GM21737 (cell line): ENCODE measurements around the gene APCDD1L.

Source experiments
- ATAC-seq: cut with Tn5 transposase; IDR thresholded peaks from one replicate; pipeline ENCODE4 v1.9.1; 2021; ENCODE audit warnings: mild to moderate bottlenecking, moderate library complexity; ENCODE audit not compliant: unreplicated experiment

APCDD1L gene

DNA sequence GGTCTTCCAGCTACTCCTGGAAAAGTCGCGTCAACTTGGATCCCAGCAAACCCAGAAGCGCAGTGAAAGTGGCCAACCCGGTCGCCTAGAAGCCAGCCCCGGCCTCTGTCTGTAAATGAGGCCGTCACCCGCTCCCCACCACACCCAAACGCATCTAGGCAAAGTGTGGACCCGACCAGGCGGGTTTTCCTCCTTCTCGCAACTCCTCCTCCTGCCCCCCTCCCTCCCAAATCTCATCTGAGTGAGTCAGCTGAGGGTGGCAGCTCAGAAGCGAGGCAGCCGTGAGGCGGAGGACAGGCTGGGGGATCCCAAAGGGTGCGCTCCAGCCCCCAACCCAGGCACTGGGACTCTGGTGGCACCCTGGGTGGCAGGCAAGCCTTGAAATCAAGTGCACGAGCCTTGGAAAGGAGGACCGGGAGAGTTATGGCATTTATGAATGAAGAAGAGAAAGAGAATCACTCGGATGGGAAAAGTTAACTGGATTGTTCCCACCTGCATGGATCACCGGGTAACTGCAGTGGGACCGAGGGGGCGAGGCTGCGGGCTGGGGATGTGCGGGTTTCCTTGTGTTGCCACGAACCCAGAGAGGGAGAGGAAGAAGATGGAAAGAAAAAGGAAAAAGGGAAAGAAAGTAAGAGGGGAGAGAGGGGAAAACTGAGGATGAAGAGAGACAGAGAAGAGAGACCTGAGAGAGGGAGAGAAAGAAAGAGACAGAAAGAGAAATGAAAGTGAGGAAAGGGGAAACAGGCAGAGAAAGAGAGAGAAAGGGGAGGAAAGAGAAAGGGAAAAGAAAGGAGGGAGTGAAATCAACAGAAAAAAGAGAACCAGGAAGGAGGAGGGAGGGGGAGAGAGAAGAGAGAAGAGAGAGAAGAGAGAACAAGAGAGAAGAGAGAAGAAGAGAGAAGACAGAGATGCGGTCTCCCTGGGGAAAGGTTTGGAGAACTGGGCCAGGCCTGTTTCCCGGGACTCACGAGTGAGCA, at the start of gene APCDD1L:
APCDD1L (minus strand) TSS at position 167 of the 980 bp plus-strand sequence. CDS start 692 bp downstream, outside the sequence.
- no peak for ATAC-seq

DNA sequence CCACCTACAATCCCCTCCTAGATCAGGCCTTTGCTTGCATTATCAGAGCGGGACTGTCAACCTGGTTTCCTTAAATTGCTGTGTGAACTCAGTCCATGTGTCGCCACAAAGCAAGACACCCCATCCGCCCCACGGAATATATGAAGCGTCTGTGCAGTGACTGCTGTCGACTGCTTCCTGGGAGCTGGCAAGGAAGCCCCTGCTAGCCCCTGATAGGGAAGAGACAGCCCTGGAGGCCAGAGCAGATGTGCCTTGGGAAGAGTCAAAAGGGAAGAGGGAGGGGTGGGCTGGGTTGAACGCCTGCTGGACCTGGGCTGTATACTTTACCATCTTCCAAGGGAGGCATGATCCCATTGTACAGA, 44.1 kb upstream of the APCDD1L start:
- no peak for ATAC-seq

DNA sequence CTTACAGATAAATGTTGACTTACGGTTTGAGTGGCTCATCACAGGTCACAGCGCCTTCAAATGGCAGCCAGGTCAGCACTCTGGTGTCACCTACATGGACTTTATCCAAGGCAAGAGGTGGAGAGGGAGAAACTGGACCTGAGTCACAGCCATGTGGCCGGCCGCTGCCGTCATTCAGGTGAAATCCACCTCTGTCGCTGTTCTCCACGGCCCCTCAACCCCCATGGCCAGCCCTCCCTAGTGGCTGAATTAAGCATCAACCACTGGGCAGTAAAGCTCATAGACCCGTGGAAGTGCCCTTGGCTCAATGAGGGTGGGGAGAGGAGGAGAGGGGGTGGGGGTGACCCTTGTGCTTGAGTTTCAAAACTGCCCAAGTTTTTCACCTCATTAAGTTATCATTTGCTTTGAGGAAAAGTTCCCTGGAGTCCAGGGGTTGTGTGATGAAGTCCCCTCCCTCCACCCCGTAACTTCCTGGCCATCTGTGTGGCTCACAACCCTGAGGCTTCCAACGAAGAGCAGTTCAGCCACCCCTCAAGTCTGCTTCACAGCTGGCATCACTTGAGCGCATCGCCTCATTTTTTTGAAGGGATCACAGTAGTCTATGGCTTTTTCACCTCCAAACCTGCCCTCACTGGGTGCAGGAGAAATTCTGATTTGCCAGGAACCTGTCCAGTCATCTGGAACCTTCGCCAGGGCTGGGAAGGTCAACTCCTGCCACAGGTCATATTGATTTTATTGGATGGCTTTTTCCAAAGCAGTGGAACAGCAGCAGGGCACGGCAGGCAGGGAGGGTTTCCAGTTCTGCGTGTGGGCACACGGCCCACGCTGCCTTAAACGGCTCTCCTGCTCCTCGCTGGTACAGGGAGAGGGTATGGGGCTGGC, 43.5 kb upstream of the APCDD1L start:
- ATAC-seq, result no peak

DNA sequence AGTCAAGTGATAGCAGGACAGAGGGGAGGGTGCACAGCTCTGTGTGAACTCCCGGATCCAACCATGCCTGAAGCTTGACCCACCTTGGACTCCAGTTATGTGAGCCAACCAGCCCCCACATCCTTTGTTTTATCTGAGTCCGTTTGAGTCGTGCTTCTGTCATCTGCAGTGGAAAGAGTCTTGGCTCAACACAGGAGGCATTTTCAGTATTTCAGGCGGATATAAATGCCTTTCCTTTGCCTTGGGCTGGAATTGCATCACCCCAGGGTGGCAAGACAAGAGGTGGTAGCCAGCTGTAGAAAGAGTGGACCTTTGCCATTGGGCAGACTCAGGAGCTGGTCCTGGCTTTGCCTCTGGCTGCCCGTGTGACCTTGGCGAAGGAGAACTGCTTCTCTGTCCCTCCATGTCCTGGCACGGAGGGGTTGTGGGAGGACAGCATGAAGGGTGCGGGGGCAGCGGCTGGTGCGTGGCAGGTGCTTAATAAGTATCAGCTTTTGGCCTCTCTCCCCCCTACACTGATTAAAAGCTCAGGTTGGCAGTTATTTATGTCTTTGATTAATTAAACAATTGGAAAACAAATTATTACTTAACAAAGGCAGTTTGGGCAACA, 42.6 kb upstream of the APCDD1L start:
- no peak for ATAC-seq

DNA sequence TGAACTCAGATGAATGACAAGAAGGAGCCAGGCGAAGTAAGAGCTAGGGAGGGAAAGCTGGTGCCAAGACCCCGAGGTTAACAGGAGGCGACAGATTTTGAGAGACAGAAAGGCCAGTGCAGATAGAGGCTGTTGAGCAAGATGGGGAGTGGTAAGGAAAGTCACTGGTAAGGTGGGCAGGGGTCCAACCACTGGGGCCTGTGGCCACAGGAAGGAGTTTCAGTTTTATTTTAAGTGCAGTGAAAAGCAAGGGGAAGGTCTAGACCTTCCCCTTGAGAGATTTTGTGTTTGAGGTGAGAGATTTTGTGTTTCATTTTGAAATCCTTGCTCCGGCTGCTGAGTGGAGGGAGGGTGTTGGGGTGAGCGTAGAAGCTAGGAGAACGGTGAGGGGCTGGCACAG, 41.8 kb upstream of the APCDD1L start:
- no peak for ATAC-seq

DNA sequence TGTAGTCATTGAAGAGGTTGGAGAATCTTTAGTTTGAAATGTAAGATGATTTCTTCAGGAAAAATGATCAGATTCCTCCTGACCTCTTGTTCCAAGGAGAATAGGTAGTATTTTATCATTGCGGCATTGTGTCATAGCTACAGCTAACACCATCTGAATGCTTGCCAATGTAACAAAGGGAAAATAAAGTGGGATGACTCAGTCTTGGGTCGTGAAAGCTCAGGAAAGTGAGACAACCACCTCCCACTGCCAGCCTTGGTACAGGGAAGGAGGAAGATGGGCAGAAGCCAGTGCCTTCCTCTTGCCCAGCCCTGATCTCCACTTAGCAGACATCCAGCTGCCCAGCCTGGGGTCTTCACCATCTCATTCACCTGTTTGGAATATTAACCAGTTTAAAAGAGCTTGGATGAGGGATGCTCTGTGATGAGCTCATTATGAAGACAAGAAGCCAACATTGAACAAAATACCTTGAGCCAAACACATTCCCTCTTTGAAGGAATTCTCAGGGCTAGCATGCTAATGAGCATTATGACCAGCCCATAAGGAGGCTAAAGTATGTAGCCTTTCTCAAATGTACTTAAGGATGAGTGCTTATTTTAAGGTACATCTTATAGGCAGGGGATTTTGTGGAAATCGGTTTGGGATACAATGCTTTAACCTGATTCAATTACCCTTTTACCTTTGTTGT, 40.0 kb upstream of the APCDD1L start:
- ATAC-seq, result no peak

DNA sequence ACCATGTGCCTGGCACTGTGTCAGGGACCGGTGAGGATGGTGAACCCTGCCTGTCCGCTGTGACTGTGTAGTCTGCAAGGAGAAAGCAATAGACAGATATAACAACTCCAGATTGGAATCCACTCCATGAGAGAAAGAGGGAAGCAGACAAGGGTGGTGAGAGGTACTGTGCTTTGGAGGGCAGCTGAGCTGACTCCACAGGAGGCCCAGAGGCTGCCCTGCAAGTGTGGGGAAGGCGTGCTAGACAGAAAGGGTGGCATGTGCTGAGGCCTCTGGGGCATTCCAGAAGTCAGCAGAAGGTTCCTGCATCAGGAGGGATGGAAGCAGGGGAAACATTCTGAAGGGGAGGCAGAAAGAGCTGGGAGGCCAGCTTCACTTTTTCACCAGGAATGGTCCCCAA, 39.3 kb upstream of the APCDD1L start:
- ATAC-seq, result no peak

DNA sequence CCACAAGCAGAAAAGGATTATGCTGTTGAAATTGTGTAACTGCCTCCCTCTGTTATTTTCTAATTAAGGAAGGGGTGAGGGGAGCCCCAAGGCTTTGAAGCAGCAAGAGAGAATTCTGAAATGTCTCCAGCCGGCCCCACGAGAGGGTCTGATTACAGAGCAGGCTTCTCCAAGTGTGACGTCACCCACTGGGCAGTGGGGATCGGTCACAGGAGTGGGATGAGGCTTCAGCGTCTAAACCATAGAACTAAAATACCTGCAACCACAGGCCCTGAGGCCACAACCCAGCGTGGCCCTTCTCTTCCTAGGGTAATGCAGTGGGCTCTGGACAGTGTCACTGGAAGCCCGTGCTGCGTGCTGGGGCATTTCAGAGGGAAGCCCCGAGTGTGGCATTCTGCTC, 38.6 kb upstream of the APCDD1L start:
- no peak for ATAC-seq

DNA sequence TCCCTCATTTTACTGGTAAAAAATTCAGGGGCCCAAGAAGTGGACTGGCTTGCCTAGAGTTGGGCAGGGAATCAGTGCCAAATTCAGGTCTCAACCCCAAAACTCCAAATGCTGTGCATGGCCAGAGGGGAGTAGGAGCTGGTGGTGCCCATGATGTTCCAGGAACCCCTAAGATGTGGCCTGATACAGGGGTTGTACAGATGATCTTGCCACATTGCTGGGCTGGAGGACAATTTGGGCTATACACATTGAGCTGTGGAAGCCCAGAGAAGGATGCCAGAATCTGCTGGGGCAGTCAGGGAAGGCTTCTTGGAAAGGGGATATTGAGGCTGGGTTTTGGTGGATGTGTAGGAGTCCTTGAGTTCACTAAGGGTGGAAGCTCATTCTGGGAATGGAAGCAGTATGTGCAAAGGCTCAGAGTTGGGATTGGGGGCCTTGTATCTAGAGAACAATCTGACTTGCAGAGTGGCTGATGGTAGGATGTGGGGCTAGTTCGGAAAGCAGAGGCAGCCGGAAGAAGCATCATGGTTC, 38.0 kb upstream of the APCDD1L start:
- ATAC-seq, result no peak

DNA sequence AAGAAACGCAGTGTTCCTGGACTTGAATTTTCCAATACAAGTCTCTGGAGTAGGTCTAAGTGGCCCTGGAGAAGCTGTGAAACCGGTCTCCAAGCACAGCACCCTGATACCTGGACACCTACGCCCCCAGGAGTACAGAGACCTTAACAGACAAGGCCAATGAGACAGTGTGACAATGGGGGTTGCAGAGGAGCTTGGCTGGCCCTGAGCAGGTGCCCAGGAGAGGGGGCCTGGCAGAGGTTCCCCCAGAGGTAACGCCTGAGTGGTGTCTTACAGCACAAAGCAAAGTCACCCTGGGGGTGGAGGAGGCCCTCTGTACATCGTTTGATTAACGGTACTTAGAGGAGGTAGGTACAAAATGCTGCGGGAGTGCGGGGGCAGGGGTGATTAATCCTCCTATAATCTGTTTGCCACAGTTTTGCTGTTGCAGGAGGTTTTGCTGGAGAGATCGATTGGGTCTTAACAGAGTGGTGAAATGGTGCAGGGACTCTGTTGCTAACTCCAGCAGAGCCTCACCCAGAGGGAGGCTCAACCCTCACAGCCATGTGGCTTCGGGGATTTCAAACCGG, 37.3 kb upstream of the APCDD1L start:
- no peak for ATAC-seq

DNA sequence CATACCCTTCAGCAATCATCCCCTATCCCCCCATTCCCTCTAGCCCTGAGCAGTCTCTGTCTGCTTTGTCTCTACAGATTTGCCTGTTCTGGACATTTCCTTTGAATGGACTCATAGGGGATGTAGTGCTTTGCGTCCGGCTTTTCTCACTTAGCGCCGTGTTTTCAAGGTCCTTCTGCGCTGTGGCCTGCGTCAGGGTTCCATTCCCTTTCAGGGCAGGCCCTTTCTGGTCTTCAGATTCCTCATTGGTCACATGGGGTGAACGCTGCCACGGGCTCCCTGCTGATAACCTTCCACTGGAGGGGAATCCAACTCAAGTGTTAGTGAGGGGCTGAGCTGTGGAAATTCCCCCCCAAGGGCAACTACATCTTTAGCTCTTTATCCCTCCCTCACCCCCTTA, 36.4 kb upstream of the APCDD1L start:
- ATAC-seq, result no peak

DNA sequence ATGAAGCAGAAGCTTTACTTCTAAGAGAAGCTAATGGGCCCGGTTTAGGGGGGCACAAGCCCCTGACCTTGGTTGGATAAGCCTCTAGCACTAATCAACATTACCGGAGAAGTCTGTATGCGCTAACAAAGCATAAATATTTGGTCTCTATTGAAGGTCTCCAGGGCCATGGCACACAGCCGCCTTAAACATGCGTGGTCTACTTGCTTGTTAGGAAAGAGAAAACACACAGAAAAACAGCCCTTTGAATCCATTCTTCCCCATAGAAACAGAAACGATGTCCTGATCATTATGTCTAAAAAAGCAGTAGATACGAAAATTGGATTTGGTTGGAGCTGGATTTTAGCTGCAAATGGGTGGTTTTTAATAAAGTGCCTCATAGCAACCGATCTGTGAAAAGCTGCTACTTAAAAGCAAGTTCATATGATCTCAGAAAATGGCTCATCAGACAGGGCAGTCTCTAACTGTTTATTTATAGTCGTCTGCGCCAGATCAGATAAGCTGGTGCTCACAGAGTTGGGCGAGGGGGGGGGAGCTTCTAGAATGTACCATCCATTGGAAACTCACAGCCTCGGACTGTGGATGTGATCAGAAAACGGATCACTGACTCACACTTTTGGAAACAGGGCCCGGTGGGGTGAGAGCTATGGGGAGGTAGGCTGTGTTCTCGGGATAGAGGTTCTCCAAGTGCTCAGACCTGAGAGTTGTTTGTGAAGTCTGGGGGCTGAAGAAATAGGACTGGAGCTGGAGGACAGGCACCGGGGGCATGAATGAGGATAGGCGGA, 35.3 kb upstream of the APCDD1L start:
- ATAC-seq, result no peak

DNA sequence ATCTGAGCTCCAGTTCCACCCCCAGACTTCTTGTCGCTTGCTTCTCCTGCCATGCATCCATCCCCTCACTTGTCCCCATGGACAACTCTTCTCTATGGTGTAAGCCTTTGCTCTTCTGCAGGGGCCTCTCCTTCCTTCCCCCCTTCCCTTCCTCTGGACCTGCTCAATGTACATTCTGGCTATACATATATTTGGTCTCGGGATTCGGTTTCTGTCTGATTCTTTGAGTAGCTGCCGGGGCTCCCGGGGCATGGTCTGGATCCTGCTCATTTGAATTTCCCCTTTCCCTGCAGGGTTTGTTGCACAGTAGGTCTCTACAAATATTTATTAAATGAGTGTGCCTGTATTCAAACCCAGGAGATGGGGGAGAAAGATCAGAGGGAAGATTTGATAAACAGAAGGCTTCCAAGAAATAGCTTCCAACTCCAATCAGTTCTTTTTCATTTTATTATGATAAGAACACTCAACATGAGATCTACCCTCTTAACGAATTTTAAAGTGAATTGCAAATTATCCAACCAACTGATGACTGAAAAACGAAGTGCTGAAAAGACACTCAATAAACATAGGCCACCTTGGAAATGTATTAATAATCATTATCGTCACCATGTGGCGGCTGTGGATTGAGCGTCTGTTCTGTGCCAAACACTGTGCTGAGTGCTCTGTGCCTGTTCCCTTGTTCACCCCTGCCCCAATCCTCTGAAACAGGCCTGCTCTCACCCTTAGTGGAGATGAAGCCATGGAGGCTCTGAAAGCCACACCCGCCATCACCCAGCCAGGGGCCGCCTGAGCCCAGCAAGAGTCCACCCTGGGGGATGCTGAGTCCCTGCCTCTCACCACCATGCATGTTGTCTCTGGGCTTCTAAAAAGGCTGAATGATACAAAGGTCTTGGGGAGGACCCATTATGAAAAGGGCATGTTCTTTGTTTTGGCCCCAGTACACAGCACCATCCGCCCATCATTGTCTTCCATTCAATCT, 34.3 kb upstream of the APCDD1L start:
- ATAC-seq, result no peak

DNA sequence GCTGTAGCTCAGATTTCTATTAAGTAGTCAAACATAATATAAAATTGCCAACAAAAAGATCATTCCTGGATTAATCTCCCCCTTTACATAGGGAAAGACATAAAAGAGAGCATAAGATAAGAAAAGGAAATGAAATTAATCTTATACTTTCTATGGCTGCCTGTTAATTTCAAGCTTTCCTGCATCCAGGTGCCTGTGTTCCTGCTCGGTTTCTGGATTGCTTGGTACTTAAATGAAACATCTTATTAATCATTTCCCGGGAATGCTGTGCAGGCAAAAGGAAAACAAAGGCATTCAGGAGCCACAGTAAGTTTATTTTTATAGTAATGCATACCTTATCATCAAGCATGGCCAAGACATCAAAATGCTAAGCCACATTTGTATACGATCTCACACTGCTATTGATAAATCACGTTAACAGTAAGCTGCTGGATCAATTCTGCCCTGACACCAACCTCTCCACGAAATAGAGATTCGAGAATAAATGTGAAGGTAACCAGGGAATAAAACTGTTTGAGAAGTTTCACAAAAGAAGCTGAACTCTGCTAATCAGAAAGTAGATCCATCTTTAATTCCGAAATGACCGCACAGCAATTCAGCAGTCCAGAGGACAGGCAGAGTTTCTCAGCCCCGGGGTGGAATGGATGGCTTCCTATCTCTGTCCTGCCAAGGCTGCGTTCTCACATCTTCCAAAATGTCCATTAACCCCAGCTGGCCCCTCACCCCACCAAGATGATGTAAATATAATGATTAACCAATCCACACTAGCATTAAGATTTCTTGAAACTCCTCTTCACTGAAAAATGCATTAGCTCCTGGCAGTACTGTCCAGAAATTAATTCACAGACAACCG, 32.6 kb upstream of the APCDD1L start:
- no peak for ATAC-seq

DNA sequence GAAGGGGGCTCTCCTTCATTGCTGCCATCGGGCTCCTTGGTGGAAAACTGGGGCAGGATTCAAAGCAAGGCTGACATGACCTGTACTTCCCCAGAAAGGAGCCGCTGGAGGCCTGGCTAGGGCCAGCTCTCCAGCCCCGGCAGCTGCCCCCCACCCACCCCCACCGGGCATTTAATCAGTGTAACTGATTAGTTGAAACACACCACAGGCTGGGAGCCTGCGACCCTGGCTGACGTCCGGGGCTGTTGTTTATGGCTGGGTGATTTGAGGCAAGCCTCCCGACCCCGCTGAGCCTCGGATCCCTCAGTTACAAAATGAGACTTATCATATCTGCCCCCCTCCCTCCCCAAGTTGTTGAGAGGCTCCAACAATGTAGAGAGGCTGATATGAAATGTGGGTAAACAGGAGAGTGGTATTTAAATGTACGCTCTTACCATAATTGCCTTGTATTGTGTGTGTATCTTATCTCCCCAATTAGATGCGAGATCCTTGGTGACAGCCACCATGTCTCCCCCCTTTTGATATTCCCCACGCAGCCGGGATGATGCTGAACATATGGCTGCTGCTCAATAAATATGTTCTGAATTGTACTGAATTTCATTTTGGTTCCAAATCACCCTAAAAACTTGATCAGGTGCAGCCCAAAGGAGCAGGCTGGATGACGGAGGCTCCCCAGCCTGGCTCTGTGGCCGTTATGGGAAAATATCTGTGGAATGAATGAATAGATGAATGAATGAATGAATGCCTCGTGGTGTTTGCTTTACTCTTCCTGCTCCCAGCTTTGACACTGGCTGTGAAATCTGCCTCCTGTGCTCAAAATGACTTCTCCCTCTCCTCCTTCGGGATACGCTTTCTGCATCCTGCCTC, 31.8 kb upstream of the APCDD1L start:
- ATAC-seq, result no peak

DNA sequence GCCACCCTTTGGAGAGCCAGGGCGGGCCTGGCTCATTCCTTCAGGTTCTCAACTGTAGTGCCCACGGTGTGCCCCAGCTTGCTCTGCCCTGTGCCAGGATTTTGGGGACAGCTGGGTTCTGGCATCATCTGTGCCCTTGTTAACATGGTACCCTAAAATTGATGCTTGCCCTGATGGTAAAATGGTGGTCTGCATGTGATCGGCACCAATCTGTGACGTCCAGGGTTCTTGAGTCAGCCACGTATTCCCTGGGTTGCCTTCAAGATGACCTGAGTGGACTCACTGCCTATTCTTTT, 31.2 kb upstream of the APCDD1L start:
- ATAC-seq, result no peak
